GM21576 (cell line): ENCODE results near the gene TDRD15.
"Not testable (repeated sequence)": the region's sequence is repeated elsewhere in the genome, so short reads cannot be mapped to it uniquely, and the experiment has no call there.

Experiments used
- ATAC-seq: cut with Tn5 transposase; IDR thresholded peaks from one replicate; pipeline ENCODE4 v1.9.1; 2021; ENCODE audit warnings: mild to moderate bottlenecking, moderate library complexity; ENCODE audit not compliant: unreplicated experiment

The TDRD15 gene

DNA sequence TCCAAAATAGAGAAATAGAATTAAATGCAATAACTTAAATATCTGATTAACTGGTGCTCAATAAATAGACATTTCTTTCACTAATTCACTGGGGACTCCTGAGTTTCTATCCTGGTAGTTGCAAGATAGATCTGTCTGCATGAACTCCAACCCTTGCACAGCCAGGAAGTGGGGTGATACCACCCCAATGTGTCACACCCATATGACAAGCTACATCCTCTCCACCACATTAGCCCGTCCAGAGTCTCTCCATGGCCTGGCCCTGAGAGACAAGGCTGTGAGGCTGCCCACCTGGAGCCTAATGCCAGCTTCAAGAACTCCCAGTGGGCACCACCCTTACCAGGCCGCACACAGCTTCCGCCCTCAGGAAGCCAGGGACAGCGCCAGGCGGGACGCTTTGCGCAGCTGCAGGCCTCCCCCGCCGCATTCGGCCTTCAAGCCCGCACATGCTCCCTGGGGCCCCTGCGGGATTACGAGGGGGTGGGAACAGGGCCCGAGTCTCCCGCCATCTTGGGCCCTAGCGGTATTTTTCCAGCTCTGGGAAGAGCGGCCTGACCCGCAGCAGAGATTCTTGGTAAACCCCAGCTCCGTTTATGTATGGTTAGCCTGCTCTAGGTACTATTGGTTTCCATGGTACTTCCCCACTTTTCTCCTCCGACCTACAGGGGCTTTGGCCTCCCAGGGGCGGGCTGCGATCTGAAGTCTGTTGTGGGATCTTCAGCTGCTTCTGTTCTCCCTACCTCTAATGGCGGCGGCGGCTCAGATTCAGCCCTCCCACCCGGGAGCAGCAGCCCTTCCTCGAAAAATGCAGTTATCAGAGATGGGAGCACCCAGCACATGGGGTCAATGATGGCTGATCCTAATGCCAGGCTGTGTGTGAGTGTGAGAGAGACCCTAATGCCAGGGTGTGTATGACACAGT, at the start of gene TDRD15:
TDRD15 (plus strand) TSS at position 496 of the 921 bp plus-strand sequence. CDS start 13,500 bp downstream, outside the sequence.
- ATAC-seq = no peak

- ATAC-seq = no peak
Observed at GRCh38 chr2:21078296-21078695, 45.5 kb upstream of the TDRD15 start.

DNA sequence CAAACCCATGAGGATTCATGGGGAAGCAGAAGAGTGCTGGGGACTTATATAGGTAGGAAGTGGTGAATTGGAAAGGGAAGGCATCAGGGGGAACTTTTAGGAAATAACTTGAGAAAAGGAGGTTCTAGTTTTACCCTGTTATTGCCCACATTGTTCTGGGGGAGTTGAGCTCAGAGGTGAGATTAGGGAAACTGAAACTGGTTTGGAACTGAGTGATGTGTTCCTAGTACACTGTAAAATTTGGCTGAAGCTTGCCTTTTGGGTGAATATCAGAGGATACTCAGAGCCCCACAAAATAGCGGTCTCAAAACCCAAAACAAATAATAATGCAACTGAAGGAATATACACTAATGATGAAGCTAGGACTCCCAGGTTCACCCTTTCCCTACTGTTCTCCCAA, 40.3 kb upstream of the TDRD15 start:
- no peak for ATAC-seq

DNA sequence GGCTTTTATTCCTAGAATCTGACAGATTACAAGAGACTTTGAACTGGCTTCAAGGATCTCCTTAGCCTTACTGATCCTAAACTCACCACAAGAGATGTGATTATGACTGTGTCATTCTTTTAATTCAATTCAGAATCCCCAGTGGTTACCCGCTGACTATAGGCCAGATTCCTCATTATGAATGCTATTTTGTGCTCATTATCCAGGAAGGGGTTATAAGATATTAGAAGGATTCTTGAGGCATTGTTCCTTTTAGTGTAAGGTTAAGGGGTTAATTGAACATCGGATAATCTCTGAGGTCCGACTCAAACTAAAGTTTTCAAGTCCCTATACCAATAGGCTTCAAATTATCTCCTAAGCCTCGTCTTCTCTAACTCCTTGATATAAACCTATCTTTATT, 39.4 kb upstream of the TDRD15 start:
- no peak for ATAC-seq

DNA sequence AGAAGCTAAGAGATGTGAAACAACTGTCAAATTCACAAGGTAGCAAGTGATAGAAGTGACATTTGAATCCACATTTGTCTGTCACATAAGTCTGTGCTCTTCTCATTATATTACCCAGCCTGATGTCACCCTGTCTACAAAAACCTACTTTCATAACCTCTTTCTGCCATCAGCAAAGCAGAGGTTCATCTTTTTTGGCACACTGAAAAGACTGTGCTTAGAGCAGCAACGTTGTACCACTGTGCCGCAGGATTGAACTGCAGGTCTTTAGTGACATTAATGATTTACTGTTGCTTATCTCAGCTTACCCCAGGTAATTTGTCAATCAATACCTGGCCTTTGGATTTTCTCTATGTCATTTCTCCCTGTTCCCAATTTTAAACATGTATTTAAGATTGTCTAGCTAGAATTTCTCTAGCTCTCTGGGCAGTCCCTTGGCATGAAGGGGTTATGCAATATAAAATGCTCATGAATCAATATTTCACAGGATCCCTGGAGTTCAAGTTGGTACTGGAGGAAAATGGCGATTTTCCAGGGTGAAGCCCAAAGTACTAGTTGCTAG, 31.4 kb upstream of the TDRD15 start:
- ATAC-seq = no peak

DNA sequence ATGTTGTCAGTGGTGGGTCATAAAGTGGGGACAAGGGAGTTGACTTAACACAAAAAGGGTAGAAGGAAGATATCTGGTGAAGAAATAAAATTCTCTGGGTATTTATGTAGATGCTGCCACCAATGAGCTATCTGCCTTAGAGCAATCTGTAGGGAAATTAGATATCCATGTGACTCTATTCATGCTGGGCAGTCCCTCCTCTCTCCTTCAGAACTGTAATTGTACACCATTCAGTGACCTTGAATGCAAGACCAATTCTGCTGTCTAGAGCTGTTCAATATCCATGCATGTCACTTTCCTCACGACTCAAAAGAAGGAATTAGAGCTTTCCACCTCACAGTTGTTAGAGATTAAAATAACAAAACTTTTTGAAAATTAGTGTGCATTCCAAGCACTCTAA, 28.6 kb upstream of the TDRD15 start:
- no peak for ATAC-seq

DNA sequence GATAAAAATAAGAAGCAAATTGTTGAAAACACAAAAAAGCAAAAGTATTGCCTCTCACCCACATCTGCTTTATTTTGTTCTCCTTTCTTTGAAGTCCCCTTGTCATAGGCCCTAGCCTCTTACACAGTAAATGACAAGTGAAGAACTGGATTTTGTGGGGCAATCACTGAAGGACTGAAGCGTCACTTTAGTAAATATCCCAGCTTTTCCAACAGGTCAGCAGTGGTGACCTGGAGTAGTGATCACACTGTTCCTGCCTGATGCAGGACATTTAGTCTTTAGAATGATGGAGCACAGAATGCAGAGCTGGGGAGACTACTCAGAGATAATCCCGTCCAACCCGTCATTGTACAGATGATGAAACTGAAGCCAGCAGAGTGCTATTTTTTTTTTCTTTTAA, 28.1 kb upstream of the TDRD15 start:
- no peak for ATAC-seq

DNA sequence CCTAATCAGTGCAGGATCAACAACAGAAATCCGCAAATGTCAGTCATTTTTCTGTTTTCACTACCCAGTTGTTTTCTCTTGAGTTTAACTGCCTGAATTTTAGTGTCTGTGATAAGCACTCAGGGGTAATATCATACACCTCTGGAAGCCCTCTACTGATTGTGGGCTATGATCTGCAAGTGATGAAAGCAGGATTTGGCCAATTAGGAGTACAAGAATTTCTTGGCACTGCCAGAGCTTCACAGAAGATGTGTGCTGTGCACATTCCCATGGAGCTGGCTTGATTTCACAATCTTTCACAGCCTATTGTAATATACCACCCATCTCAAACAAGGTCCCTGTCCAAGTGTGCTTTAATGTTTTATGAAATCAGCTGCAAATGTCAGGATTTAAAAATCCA, 27.3 kb upstream of the TDRD15 start:
- no peak for ATAC-seq

GRCh38 chr2:21097331-21097730, 26.4 kb upstream of the TDRD15 start:
- no peak for ATAC-seq

DNA sequence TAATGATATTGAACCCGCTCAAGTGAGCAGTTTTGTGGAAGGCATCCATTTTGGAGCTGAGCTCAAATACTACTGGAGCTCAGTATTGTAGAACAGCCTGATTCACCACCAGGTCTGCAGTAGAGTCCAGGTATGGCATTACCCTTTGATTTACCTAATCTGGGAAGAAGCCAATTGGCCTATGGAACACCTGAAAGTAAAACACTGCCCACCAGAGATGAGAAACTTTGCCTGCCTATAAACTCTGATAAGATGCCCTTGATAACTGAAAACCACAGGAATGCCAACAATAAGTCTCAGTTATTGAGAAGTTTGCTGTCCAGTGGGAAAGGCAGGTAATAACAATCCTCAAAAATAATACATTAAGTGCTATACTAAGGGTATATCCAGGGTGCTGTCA, 25.5 kb upstream of the TDRD15 start:
- ATAC-seq = no peak

GRCh38 chr2:21099281-21099907, 24.4 kb upstream of the TDRD15 start:
- ATAC-seq = no peak

DNA sequence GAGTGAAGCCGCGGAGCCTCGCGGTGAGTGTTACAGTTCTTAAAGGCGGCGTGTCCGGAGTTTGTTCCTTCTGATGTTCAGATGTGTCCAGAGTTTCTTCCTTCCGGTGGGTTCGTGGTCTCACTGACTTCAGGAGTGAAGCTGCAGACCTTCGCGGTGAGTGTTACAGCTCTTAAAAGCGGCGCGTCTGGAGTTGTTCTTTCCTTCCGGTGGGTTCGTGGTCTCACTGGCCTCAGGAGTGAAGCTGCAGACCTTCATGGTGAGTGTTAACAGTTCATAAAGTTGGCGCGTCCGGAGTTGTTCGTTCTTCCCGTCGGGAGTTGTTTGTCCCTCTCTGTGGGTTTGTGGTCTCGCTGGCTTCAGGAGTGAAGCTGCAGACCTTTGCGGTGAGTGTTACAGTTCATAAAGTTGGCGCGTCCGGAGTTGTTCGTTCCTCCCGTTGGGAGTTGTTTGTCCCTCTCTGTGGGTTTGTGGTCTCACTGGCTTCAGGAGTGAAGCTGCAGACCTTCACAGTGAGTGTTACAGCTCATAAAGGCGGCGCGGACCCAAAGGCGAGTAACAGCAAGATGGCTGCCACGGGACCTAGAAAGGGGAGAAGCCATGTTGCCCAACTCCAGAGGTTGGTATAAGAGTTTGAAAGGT, 22.1 kb upstream of the TDRD15 start:
- not testable (repeated sequence) for ATAC-seq

DNA sequence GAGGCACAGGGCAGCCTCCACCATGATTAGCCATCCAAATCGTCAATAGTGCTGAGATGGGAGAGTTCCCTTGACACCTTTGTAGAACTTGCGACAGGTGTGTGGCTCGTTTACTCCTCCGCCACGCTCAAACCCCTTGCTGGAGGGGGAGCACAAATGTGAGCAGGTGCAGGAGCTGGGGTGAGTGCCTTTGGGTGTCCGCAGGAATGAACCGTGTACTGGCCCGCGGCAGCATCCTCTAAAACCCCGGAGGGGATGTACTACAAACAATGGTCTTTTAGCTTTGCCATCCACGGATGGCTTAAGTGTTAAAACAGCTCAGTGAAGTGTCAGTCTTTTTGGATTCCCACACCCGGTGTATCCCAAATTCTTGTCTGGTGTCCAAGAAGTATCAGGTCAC, 21.4 kb upstream of the TDRD15 start:
- no peak for ATAC-seq

DNA sequence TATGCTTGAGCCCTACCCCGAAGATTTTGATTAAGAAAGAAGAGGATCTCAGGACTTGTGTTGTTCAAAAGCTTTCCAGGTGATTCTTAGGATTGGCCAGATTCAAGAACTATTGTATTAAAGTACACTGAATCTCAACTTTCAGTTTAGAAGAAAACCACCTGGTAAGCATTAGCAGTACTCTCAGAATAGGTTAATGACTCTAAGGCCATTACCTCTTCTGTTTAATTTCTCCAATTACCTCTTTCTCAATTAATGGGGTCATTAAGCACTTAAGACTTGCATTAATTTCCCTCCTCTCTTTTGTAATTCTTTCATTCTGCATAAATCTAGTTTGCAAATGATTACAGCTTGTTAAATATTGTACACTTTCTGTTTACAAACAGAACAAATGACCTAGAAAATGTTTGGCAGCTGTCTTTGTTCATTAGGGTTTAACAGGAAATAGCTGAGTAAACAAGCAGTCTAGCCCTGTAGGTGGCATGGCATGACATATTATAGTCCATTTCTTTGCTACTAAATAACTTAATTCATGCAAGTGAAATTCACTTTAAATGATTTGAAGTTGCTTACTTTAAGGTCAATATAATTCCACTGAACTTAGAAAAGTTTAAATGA, 20.4 kb upstream of the TDRD15 start:
- no peak for ATAC-seq

- ATAC-seq = no peak
Observed at GRCh38 chr2:21104030-21104660, 19.6 kb upstream of the TDRD15 start.

GRCh38 chr2:21111012-21111411, 12.8 kb upstream of the TDRD15 start:
- ATAC-seq = no peak

GRCh38 chr2:21117688-21118087, 6.1 kb upstream of the TDRD15 start:
- no peak for ATAC-seq

DNA sequence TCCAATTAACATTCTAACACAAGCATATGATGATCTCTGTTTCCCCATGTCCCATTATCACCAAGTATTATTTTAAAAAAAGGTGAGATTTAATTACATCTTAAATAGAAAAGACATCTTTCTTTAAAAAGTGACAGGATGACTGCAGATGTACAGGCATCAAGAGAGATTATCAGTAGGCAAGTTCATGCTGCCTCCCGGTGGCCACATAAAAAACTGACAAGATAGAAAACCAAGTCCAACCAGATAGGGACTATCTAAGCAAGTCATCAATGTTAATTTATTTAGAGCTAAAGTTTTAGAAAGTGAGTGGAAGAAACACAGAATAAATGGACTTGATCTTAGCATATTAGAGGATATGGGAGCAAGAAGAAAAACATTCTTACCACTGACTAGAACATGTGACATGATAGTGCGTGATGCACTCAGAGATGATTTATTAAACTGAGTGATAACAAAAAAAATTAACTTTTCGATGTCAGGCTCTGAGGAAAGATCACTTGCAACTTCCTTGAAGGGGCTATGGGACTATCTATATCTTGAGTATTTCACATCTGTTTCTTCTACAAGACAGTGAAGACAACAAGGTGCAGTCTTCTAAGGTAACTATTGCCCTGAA, 5.4 kb upstream of the TDRD15 start:
- ATAC-seq = no peak

- no peak for ATAC-seq
Observed at GRCh38 chr2:21131861-21132260, 8.1 kb downstream of the TDRD15 start.

- no peak for ATAC-seq
Observed at GRCh38 chr2:21135585-21135984, 11.8 kb downstream of the TDRD15 start.
